Neural crest cell (in vitro differentiated cells): ENCODE data around the gene CLSTN1. TPM values are rescaled to one million over a fixed set of nuclear protein-coding genes. Genes with fewer than 3 reads are reported as not detected.
"Not testable (repeated sequence)": the region's sequence is repeated elsewhere in the genome, so short reads cannot be mapped to it uniquely, and the experiment has no call there.

Experiments used
- DNase-seq: peaks from one replicate; pipeline ENCODE4 v3.0.0; 2021; ENCODE audit warnings: low read depth, mixed read lengths, low spot score
- H3K27ac Mint-ChIP-seq: one replicate; pipeline ENCODE4 v1.8.0; 2021; ENCODE audit warnings: mild to moderate bottlenecking, mixed read lengths; ENCODE audit not compliant: unreplicated experiment
- H3K27me3 Mint-ChIP-seq: 2 replicates; pipeline ENCODE4 v1.8.0; 2021; ENCODE audit warnings: low read depth, mild to moderate bottlenecking, mixed read lengths
- H3K36me3 Mint-ChIP-seq: 2 replicates; pipeline ENCODE4 v1.8.0; 2021; ENCODE audit warnings: low read depth, mild to moderate bottlenecking, mixed read lengths
- H3K4me1 Mint-ChIP-seq: 2 replicates; pipeline ENCODE4 v1.8.0; 2021; ENCODE audit warnings: mixed read lengths
- H3K4me3 Mint-ChIP-seq: one replicate; pipeline ENCODE4 v1.8.0; 2021; ENCODE audit warnings: mild to moderate bottlenecking, mixed read lengths
- H3K9me3 Mint-ChIP-seq: 2 replicates; pipeline ENCODE4 v1.8.0; 2021; ENCODE audit warnings: mixed read lengths
- CTCF ChIP-seq: fragments of 200-600 bp; sonication (generic); conservative IDR thresholded peaks from 2 replicates; pipeline ENCODE4 v1.5.0; 2021; ENCODE audit warnings: antibody characterized with exemption, mild to moderate bottlenecking
- total RNA-seq: library from RNA; stranded (reverse); gene quantifications from 2 replicates; pipeline ENCODE4 v1.2.1, GENCODE V29; 2021

Gene CLSTN1
- total RNA-seq, 1 donor from 2014 or later, result 136 TPM

GRCh38 chr1:9807541-9807940, 16.2 kb downstream of the CLSTN1 start:
- no peak overlapping the region for H3K4me3 Mint-ChIP-seq
- H3K27me3 Mint-ChIP-seq, result no peaks in the 10 kb centered on the region
- no peaks in the 10 kb centered on the region for H3K9me3 Mint-ChIP-seq
- H3K27ac Mint-ChIP-seq, result no peak overlapping the region
- H3K4me1 Mint-ChIP-seq, result peaks cover 37% of the 10 kb centered on the region
- DNase-seq, result no peak
- no peaks in the 10 kb centered on the region for H3K36me3 Mint-ChIP-seq
- TF ChIP-seq CTCF, result no peak

GRCh38 chr1:9805972-9806371, 17.8 kb downstream of the CLSTN1 start:
- not testable (repeated sequence) for DNase-seq, H3K4me3 Mint-ChIP-seq, H3K27ac Mint-ChIP-seq, H3K27me3 Mint-ChIP-seq, H3K9me3 Mint-ChIP-seq, H3K36me3 Mint-ChIP-seq
- H3K4me1 Mint-ChIP-seq, result peaks cover 37% of the 10 kb centered on the region

- no peaks in the 10 kb centered on the region for H3K36me3 Mint-ChIP-seq
- H3K4me1 Mint-ChIP-seq, result peaks cover 33% of the 10 kb centered on the region
- peak overlapping the region; percentile 35 for H3K27ac Mint-ChIP-seq
- no peaks in the 10 kb centered on the region for H3K27me3 Mint-ChIP-seq
- no peak for TF ChIP-seq CTCF
- H3K9me3 Mint-ChIP-seq, result no peaks in the 10 kb centered on the region
- DNase-seq, result no peak
- H3K4me3 Mint-ChIP-seq, result no peak overlapping the region
Measured at GRCh38 chr1:9805006-9805508, 18.7 kb downstream of the CLSTN1 start.

- not testable (repeated sequence) for H3K9me3 Mint-ChIP-seq, H3K4me3 Mint-ChIP-seq, DNase-seq, H3K27me3 Mint-ChIP-seq, H3K27ac Mint-ChIP-seq, H3K36me3 Mint-ChIP-seq
- peaks cover 21% of the 10 kb centered on the region for H3K4me1 Mint-ChIP-seq
Measured at GRCh38 chr1:9803003-9803918, 20.5 kb downstream of the CLSTN1 start.

GRCh38 chr1:9801909-9802308, 21.9 kb downstream of the CLSTN1 start:
- no peak overlapping the region for H3K27ac Mint-ChIP-seq
- no peaks in the 10 kb centered on the region for H3K36me3 Mint-ChIP-seq
- H3K27me3 Mint-ChIP-seq, result no peaks in the 10 kb centered on the region
- H3K9me3 Mint-ChIP-seq, result no peaks in the 10 kb centered on the region
- peaks cover 17% of the 10 kb centered on the region for H3K4me1 Mint-ChIP-seq
- TF ChIP-seq CTCF, result no peak
- no peak overlapping the region for H3K4me3 Mint-ChIP-seq
- DNase-seq, result no peak

- H3K27me3 Mint-ChIP-seq, result no peaks in the 10 kb centered on the region
- H3K4me3 Mint-ChIP-seq, result no peak overlapping the region
- TF ChIP-seq CTCF, result no peak
- H3K4me1 Mint-ChIP-seq, result peaks cover 29% of the 10 kb centered on the region
- DNase-seq, result no peak
- H3K27ac Mint-ChIP-seq, result no peak overlapping the region
- H3K9me3 Mint-ChIP-seq, result no peaks in the 10 kb centered on the region
- no peaks in the 10 kb centered on the region for H3K36me3 Mint-ChIP-seq
Measured at GRCh38 chr1:9798236-9799130, 25.3 kb downstream of the CLSTN1 start.
